ENCODE results near the gene LRRC10.
A peak's percentile ranks its signal among the peaks of the same experiment; 100 is the strongest.

The LRRC10 gene, protein sequence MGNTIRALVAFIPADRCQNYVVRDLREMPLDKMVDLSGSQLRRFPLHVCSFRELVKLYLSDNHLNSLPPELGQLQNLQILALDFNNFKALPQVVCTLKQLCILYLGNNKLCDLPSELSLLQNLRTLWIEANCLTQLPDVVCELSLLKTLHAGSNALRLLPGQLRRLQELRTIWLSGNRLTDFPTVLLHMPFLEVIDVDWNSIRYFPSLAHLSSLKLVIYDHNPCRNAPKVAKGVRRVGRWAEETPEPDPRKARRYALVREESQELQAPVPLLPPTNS

DNA sequence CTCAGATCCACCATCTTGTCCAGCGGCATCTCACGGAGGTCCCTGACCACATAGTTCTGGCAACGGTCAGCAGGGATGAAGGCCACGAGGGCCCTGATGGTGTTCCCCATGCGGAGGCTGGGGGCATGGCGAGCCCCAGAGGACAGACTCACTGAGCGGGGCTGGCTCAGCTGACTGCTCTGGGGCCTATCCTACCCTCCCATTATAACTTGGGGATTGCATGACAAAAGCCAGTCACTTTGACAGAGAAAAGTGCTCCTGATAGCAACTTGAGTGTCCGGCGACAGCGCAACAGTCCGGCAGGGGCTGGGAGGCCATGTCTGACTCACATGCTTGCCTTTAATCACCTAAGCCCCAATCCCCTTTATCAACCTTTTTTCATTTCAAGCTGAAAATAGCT is at the start of gene LRRC10:
Gene LRRC10 (minus strand): TSS at position 179 of the 400 bp plus-strand sequence. CDS start 69 bp downstream, at position 110.
- TF ChIP-seq, protein P1, sequence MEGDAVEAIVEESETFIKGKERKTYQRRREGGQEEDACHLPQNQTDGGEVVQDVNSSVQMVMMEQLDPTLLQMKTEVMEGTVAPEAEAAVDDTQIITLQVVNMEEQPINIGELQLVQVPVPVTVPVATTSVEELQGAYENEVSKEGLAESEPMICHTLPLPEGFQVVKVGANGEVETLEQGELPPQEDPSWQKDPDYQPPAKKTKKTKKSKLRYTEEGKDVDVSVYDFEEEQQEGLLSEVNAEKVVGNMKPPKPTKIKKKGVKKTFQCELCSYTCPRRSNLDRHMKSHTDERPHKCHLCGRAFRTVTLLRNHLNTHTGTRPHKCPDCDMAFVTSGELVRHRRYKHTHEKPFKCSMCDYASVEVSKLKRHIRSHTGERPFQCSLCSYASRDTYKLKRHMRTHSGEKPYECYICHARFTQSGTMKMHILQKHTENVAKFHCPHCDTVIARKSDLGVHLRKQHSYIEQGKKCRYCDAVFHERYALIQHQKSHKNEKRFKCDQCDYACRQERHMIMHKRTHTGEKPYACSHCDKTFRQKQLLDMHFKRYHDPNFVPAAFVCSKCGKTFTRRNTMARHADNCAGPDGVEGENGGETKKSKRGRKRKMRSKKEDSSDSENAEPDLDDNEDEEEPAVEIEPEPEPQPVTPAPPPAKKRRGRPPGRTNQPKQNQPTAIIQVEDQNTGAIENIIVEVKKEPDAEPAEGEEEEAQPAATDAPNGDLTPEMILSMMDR (IDR thresholded peaks at IDR 0.05; ENCODE audit: low read depth, low read length) = no peak
- no peak for DNase-seq (ENCODE audit: extremely low read depth, low read depth)

DNA sequence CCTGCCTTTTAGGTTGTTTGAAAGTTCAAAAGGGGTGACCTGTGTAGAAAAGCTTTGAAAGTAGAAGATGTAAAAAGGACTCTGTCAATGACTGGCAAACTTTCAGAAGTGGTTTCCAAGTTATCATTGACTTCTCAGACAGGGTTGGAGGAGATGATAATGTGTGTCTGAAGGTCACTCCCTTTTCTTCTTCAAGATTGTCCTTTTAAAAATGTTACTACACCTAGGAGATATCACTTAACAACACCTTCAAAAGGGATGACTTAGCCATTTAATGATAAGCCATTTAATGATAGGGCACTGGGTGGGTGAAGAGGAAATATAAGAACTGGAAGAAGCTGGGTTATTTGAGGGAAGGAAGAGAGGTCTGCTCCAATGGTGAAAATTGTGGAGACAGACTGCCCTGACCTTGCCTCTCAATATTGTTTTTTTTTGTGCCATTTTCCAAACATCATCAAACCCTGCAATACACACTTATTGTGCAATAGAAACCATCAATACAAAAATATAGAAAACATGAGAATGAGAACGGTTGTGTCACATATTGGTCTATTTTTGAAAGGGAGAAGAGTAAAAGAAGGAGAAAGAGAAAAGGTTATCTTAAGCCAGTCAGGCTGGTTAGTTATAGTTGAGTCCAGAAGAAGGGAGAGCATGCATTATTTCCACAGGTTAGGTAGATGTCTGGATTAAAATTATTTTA is 49.6 kb upstream of the LRRC10 start:
- DNase-seq (ENCODE audit: extremely low read depth, low read depth) = no peak
- TF ChIP-seq, protein P1 (IDR thresholded peaks at IDR 0.05; ENCODE audit: low read depth, low read length) = no peak

DNA sequence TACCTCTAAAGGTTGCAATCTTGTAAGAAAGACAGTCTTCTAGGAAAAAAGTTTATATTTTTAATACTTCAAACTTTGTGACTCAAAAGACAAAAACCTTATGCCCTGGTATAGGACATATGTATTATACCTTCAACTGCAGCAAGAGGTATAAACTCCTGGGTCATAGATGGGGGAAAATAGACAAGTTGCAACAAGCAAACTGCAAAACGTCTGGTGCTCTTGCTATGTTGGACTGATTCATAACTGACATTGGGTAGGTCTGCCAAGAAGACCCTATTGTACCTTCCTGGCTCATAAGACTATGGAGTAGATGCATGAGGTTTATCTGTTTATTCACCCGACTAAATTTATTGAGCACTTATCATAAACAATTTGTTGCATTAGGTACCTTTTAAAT is 47.5 kb upstream of the LRRC10 start:
- TF ChIP-seq, protein P1 (IDR thresholded peaks at IDR 0.05; ENCODE audit: low read depth, low read length) = no peak
- DNase-seq (ENCODE audit: extremely low read depth, low read depth) = no peak

DNA sequence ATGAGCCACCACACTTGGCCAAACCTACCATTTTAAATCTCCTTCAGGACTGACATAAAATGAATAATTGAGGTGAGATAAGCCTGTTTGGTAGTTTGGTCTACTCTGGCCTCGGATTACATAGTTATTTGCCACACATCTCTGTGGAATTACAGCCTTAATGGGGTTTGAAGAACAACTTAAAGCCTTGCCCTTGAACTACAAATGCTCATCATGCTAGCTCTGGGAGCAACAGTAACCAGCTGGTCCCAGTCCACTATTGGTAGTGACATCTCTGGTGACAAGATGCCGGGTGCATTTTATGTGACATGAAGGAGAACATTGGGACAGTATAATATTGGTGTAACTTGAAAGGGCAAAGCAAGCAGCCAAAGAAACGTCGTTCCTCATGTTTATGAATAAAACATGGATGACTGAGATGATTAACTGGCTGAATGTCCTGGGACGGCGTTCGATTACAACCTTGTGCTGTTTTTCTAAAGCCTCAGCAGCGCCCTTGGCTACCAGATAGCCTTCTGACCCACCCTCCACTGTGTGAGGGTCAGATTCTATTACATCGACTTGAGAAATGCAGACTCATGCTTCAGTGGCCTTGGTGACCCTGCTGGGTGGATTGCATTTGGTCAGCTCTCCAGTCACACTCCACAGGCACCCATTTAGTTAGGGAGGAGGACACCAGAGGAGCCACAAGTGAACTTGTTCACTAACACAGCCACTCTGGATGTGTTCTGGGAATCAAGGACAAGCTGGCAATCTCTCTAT is 46.9 kb upstream of the LRRC10 start:
- DNase-seq (ENCODE audit: extremely low read depth, low read depth) = no peak
- TF ChIP-seq, protein P1 (IDR thresholded peaks at IDR 0.05; ENCODE audit: low read depth, low read length) = no peak

DNA sequence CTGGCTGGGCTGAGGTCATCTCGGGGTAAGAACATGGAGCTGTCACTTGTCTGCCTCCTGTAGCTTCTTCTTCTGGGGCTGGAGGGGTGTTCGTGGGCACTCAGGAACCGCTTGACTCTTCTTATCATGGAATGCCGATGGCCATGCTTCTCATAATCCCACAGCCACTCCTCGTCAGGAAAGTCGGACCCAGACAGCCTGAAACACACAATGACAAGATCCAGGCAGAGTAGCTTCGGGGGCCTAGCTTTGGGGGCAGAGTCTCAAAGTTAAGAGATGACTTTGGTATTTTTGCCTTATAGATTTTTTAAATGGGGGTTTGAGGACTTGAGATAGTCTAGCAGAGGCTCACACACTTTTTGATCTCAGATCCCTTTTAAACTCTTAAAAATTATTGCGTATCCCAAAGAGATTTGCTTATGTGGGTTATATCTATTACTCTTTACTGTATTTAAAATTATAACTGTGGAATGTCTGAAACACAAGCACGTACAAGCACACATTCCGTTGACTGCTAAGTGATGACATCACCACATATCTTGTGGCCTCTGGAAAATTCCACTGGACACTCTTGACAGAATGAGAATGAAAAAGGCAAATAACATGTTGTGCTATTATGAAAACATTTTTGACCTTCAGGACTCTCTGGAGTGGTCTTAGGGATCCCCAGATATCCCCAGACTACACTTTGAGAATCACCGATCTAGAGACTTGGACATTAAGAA is 45.1 kb upstream of the LRRC10 start:
- DNase-seq (ENCODE audit: extremely low read depth, low read depth) = peak; percentile 16
- TF ChIP-seq, protein P1 (IDR thresholded peaks at IDR 0.05; ENCODE audit: low read depth, low read length) = no peak

DNA sequence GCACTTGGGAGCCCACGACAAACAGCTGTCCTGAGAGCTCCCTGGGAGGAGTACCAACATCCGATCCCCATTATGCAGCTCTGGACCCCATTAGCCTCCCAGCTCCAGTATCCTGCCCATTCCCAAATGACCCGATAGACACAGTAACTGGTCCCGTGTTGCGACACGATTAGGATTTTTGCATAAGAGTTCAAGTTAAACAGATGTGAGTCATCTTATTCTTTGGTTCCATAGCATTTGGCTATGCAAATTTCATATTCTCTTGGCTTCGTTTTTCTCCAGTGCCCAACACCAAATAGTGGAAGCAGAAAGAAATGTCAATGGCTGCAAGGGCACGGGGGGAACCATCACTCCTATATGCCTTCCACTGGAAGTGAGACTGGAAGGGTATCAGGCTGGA is 43.0 kb upstream of the LRRC10 start:
- DNase-seq (ENCODE audit: extremely low read depth, low read depth) = no peak
- TF ChIP-seq, protein P1 (IDR thresholded peaks at IDR 0.05; ENCODE audit: low read depth, low read length) = no peak
